D721Med (cell line): ENCODE measurements around the gene EPHA4.
A peak's percentile ranks its signal among the peaks of the same experiment; 100 is the strongest.

Experiments used
- DNase-seq: peaks from one replicate; pipeline ENCODE4 v3.0.0; 2011; ENCODE audit warnings: low spot score; ENCODE audit not compliant: insufficient read length
- FAIRE-seq: peaks from 2 replicates; lab custom pipeline; 2011; peaks lifted over from hg19 to GRCh38; lab: Jason Lieb, UNC
- CTCF ChIP-seq: IDR thresholded peaks from 2 replicates; pipeline ENCODE4 v1.5.1; 2012; ENCODE audit warnings: mild to moderate bottlenecking, control low read depth; ENCODE audit not compliant: insufficient read depth; ENCODE audit errors: missing control alignments

EPHA4 gene

GRCh38 chr2:221500501-221501209, 71.4 kb downstream of the EPHA4 start:
- no peak for FAIRE-seq
- DNase-seq = no peak
- no peak for TF ChIP-seq CTCF

- FAIRE-seq = no peak
- DNase-seq = no peak
- TF ChIP-seq CTCF = no peak
Measured at GRCh38 chr2:221495731-221496130, 76.4 kb downstream of the EPHA4 start.

- FAIRE-seq = no peak
- no peak for TF ChIP-seq CTCF
- no peak for DNase-seq
Measured at GRCh38 chr2:221494556-221494955, 77.5 kb downstream of the EPHA4 start.

GRCh38 chr2:221493391-221493790, 78.7 kb downstream of the EPHA4 start:
- FAIRE-seq (no peak), DNase-seq (no peak)
- TF ChIP-seq CTCF = no peak

- TF ChIP-seq CTCF = no peak
- FAIRE-seq = no peak
- no peak for DNase-seq
Measured at GRCh38 chr2:221492636-221493035, 79.5 kb downstream of the EPHA4 start.

- FAIRE-seq (peak; percentile 79), DNase-seq (no peak)
- TF ChIP-seq CTCF = no peak
Measured at GRCh38 chr2:221490506-221491060, 81.5 kb downstream of the EPHA4 start.

GRCh38 chr2:221488136-221488807, 83.8 kb downstream of the EPHA4 start:
- no peak for DNase-seq
- no peak for TF ChIP-seq CTCF
- no peak for FAIRE-seq
